ENCODE data around the gene OR5D13. TPM values are rescaled to one million over a fixed set of nuclear protein-coding genes. Genes with fewer than 3 reads are reported as not detected.

OR5D13 gene
- total RNA-seq, 1 experiment from 2014 or later, result not detected

DNA sequence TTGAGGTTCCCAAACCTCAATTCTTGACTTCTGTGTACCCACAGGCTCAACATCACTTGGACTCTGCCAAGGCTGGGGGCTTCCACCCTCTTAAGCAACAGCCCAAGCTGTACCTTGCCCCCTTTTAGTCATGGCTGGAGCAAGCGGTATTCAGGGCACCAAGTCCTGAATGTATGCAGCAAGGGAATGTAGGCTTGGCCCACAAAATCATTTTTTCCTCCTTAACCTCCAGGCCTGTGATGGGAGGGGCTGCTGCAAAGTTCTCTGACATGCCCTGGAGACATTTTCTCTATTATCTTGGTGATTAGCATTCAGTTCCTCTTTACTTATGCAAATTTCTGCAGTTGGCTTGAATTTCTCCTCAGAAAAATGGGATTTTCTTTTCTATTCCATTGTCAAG is 33.0 kb downstream of the OR5D13 start:
- POLR2A ChIA-PET (ENCODE audit: low non-redundant PET), result no interaction called here
- no TSS peak for BruUV-seq (replicated peaks)

DNA sequence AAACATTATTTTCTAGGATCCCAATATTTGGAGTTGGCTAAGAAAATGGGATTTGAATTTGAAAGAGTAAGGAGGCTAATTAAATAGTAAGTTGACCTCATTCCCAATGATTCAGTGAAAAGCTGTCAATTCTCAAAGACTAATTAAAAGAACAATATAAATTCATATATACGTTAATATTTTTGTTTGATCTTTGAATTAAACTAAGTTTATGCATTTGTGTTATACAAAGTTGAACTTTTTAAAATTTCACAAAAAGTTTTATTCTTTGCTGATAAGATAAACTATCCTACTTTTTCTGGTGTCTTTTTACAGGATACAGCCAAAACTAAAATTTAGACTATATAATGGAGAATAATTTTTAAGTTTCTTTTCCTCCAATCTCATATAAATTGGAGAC is 37.8 kb downstream of the OR5D13 start, which contains the start of gene OR5L1:
OR5L1 (plus strand) TSS at position 301 of the 400 bp plus-strand sequence. CDS start 100 bp downstream, outside the sequence.
- ChIA-PET POLR2A (ENCODE audit: low non-redundant PET) (no interaction called here), CTCF (no interaction called here)
- Histone ChIP-seq H3K27me3 (replicated peaks; ENCODE audit: insufficient read depth, low read depth, low read length, poor library complexity) (no peaks in the 10 kb centered on the region), H3K9me3 (ENCODE audit: low read depth, low read length, poor library complexity, severe bottlenecking) (peaks cover 3% of the 10 kb centered on the region), H3K27ac (ENCODE audit: low read depth, low read length, poor library complexity, severe bottlenecking) (no peak within 1 kb of the TSS), H3K4me1 (ENCODE audit: insufficient read depth, low read length, poor library complexity, severe bottlenecking) (no peaks in the 10 kb centered on the region), H3K4me3 (ENCODE audit: low read depth, low read length, poor library complexity, severe bottlenecking) (no peak within 1 kb of the TSS), H3K36me3 (ENCODE audit: insufficient read depth, low read length, poor library complexity, severe bottlenecking) (no peaks in the 10 kb centered on the region)
- BruUV-seq (replicated peaks), result no TSS peak
- no peak for TF ChIP-seq EZH2 (IDR thresholded peaks at IDR 0.05; ENCODE audit: borderline replicate concordance, low read depth, low read length, poor library complexity, severe bottlenecking)
- TF ChIP-seq, protein P1, sequence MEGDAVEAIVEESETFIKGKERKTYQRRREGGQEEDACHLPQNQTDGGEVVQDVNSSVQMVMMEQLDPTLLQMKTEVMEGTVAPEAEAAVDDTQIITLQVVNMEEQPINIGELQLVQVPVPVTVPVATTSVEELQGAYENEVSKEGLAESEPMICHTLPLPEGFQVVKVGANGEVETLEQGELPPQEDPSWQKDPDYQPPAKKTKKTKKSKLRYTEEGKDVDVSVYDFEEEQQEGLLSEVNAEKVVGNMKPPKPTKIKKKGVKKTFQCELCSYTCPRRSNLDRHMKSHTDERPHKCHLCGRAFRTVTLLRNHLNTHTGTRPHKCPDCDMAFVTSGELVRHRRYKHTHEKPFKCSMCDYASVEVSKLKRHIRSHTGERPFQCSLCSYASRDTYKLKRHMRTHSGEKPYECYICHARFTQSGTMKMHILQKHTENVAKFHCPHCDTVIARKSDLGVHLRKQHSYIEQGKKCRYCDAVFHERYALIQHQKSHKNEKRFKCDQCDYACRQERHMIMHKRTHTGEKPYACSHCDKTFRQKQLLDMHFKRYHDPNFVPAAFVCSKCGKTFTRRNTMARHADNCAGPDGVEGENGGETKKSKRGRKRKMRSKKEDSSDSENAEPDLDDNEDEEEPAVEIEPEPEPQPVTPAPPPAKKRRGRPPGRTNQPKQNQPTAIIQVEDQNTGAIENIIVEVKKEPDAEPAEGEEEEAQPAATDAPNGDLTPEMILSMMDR (conservative IDR thresholded peaks at IDR 0.05; ENCODE audit: low read depth, low read length), result no peak
- DNase-seq (ENCODE audit: low spot score), result no peak
- intact Hi-C loops (cut with micrococcal nuclease; ENCODE audit: unreplicated experiment), result no loop called here

More for the DNA sequence above, 33.0 kb downstream of the OR5D13 start:
- no peaks in the 10 kb centered on the region for H3K27me3 ChIP-seq (replicated peaks; ENCODE audit: insufficient read depth, low read depth, low read length, poor library complexity)
- peaks cover 9% of the 10 kb centered on the region for H3K9me3 ChIP-seq (ENCODE audit: low read depth, low read length, poor library complexity, severe bottlenecking)
- H3K4me1 ChIP-seq (ENCODE audit: insufficient read depth, low read length, poor library complexity, severe bottlenecking), result no peaks in the 10 kb centered on the region
- CTCF ChIA-PET, result no interaction called here
- TF ChIP-seq, protein P1 (conservative IDR thresholded peaks at IDR 0.05; ENCODE audit: low read depth, low read length), result no peak
- TF ChIP-seq EZH2 (IDR thresholded peaks at IDR 0.05; ENCODE audit: borderline replicate concordance, low read depth, low read length, poor library complexity, severe bottlenecking), result no peak
- no peak overlapping the region for H3K4me3 ChIP-seq (ENCODE audit: low read depth, low read length, poor library complexity, severe bottlenecking)
- no peak overlapping the region for H3K27ac ChIP-seq (ENCODE audit: low read depth, low read length, poor library complexity, severe bottlenecking)
- intact Hi-C loops (cut with micrococcal nuclease; ENCODE audit: unreplicated experiment), result no loop called here
- no peaks in the 10 kb centered on the region for H3K36me3 ChIP-seq (ENCODE audit: insufficient read depth, low read length, poor library complexity, severe bottlenecking)
- no peak for DNase-seq (ENCODE audit: low spot score)

DNA sequence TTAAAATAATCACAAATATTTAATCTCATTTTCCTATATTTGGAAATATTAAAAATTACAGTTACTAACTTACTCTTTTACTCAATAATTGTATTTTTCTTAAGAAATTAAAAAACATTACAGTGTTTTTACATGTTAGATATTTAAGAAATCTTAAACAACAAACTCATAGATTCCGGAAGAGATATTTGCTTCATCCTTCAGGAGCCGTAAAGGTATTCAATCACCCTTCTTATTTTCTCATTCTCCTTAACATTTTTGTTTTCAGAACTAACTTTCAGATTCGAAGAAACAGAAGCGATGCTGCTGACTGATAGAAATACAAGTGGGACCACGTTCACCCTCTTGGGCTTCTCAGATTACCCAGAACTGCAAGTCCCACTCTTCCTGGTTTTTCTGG is 46.1 kb downstream of the OR5D13 start, which contains the start of gene OR5D18:
OR5D18 (plus strand) TSS at position 301 of the 400 bp plus-strand sequence; CDS start at position 301, 0 bp downstream.
- ChIA-PET POLR2A (ENCODE audit: low non-redundant PET) (no interaction called here), CTCF (no interaction called here)
- intact Hi-C loops (cut with micrococcal nuclease; ENCODE audit: unreplicated experiment), result no loop called here
- H3K27me3 ChIP-seq (replicated peaks; ENCODE audit: insufficient read depth, low read depth, low read length, poor library complexity), result no peaks in the 10 kb centered on the region
- H3K9me3 ChIP-seq (ENCODE audit: low read depth, low read length, poor library complexity, severe bottlenecking), result no peaks in the 10 kb centered on the region
- H3K36me3 ChIP-seq (ENCODE audit: insufficient read depth, low read length, poor library complexity, severe bottlenecking), result no peaks in the 10 kb centered on the region
- no TSS peak for BruUV-seq (replicated peaks)
- H3K4me1 ChIP-seq (ENCODE audit: insufficient read depth, low read length, poor library complexity, severe bottlenecking), result no peaks in the 10 kb centered on the region
- TF ChIP-seq, protein P1 (conservative IDR thresholded peaks at IDR 0.05; ENCODE audit: low read depth, low read length), result no peak
- no peak for TF ChIP-seq EZH2 (IDR thresholded peaks at IDR 0.05; ENCODE audit: borderline replicate concordance, low read depth, low read length, poor library complexity, severe bottlenecking)
- DNase-seq (ENCODE audit: low spot score), result no peak
- no peak within 1 kb of the TSS for H3K4me3 ChIP-seq (ENCODE audit: low read depth, low read length, poor library complexity, severe bottlenecking)
- no peak within 1 kb of the TSS for H3K27ac ChIP-seq (ENCODE audit: low read depth, low read length, poor library complexity, severe bottlenecking)

Other genes starting within 250 kb of the OR5D13 start
- not detected in 2 replicates for gene OR4C15, start 219.0 kb upstream of the OR5D13 start, total RNA-seq (2021)
- gene OR4C16, start 201.3 kb upstream of the OR5D13 start, total RNA-seq (2021), result not detected in 2 replicates
- gene OR4C11, start 165.8 kb upstream of the OR5D13 start, total RNA-seq (2021), result not detected in 2 replicates
- gene OR4P4, start 138.3 kb upstream of the OR5D13 start, total RNA-seq (2021), result not detected in 2 replicates
- not detected in 2 replicates for gene OR4S2, start 125.1 kb upstream of the OR5D13 start, total RNA-seq (2021)
- gene OR4C6, start 111.2 kb upstream of the OR5D13 start, total RNA-seq (2021), result not detected in 2 replicates
- gene OR5D14, start 22.1 kb downstream of the OR5D13 start, total RNA-seq (2021), result not detected in 2 replicates
- not detected in 2 replicates for gene OR5L1, start 37.9 kb downstream of the OR5D13 start, total RNA-seq (2021)
- not detected in 2 replicates for gene OR5D18, start 46.2 kb downstream of the OR5D13 start, total RNA-seq (2021)
- gene OR5L2, start 53.8 kb downstream of the OR5D13 start, total RNA-seq (2021), result not detected in 2 replicates
- not detected in 2 replicates for gene OR5D16, start 65.3 kb downstream of the OR5D13 start, total RNA-seq (2021)
- gene TRIM51, start 109.9 kb downstream of the OR5D13 start, total RNA-seq (2021), result not detected in 2 replicates
- gene OR5W2, start 141.1 kb downstream of the OR5D13 start, total RNA-seq (2021), result not detected in 2 replicates
- gene OR5I1, start 163.0 kb downstream of the OR5D13 start, total RNA-seq (2021), result not detected in 2 replicates
- not detected in 2 replicates for gene OR10AG1, start 196.5 kb downstream of the OR5D13 start, total RNA-seq (2021)
- gene OR5F1, start 221.2 kb downstream of the OR5D13 start, total RNA-seq (2021), result not detected in 2 replicates